Breast epithelium (tissue), 4 donors: Measurements from ENCODE around the gene TCOF1. TPM values are rescaled to one million over a fixed set of nuclear protein-coding genes. Genes with fewer than 3 reads are reported as not detected.

Experiments
- DNase-seq, 2 donors: peaks; one replicate each; pipeline ENCODE4 v3.0.0-alpha.2; 2019; ENCODE audit warnings: low spot score in 2 of 2
- H3K27ac ChIP-seq, 2 donors: fragments of 200-600 bp; sonication (generic) in 1 of 2; one replicate each; pipeline ENCODE4 v1.5.1; 2016 to 2019; ENCODE audit warnings: mild to moderate bottlenecking in 1 of 2
- H3K27me3 ChIP-seq, 2 donors: fragments of 200-600 bp; sonication (generic) in 1 of 2; one replicate each; pipeline versions ENCODE4 v1.5.1 to v1.6.0; 2017 to 2019; ENCODE audit warnings: control low read depth in 1 of 2, mild to moderate bottlenecking in 1 of 2
- H3K36me3 ChIP-seq: fragments of 200-600 bp; one replicate; pipeline ENCODE4 v1.5.1; 2019
- H3K4me1 ChIP-seq, 2 donors: fragments of 200-600 bp; sonication (generic); one replicate each; pipeline ENCODE4 v1.5.1; 2016 to 2019; ENCODE audit warnings: control low read depth in 1 of 2
- H3K4me3 ChIP-seq, 3 donors: fragments of 200-600 bp; sonication (generic); 1 replicate in 2 of 3; 2 replicates in 1 of 3; pipeline ENCODE4 v1.5.1; 2016 to 2019; ENCODE audit warnings: mild to moderate bottlenecking in 3 of 3, moderate library complexity in 2 of 3
- H3K9me3 ChIP-seq, 2 donors: fragments of 200-600 bp; sonication (generic) in 1 of 2; one replicate each; pipeline ENCODE4 v1.5.1; 2016 to 2019; ENCODE audit warnings: control low read depth in 1 of 2
- POLR2A ChIP-seq: fragments of 450-650 bp; IDR thresholded peaks from one replicate; pipeline ENCODE4 v1.6.1; 2016; ENCODE audit warnings: antibody characterized with exemption, mild to moderate bottlenecking, moderate library complexity
- POLR2AphosphoS5 ChIP-seq, 3 donors: sonication (generic); formaldehyde crosslinking; IDR thresholded peaks; one replicate each; pipeline ENCODE4 v1.6.1; 2017; ENCODE audit warnings: antibody characterized with exemption in 3 of 3
- intact Hi-C: fragments of 100-400 bp; cut with DNase I; formaldehyde crosslinking; loops from one replicate; pipeline ENCODE4 v1.15.1; 2023; ENCODE audit warnings: low total_unique reads
- total RNA-seq, 3 donors: library from RNA; depleted of rRNA; stranded (reverse); fragments of >200 nt; gene quantifications; one replicate each; pipeline ENCODE4 v1.1.0, GENCODE V29; 2016
- TF ChIP-seq, protein P1 (sequence below), 3 donors: fragments of 450-650 bp; IDR thresholded peaks; one replicate each; pipeline ENCODE4 v1.5.1; 2016 to 2017; ENCODE audit warnings: antibody characterized with exemption in 3 of 3, mild to moderate bottlenecking in 3 of 3, moderate library complexity in 3 of 3

The TCOF1 gene
- total RNA-seq, 3 donors from 2014 or later = 20.6 to 37.7 (median 36.1) TPM

DNA sequence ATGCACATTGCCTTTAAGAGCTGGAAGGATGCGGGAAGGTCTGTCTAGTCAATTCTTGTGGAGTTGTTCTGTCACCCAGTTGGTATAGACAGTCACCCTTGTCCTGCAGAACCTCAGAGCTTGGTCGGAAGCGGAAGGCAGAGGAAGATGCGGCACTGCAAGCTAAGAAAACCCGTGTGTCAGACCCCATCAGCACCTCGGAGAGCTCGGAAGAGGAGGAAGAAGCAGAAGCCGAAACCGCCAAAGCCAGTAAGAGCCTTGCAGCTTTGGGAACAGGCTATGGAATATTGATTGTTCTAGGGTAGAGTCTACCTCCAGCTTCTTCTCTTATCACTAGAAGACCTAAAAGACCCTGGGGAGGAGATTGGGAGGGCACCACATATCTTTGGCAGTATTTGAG, 6.5 kb downstream of the TCOF1 start:
- Histone ChIP-seq H3K27me3 (no peaks in the 10 kb centered on the region), H3K27ac (no peak overlapping the region), H3K4me1 (no peaks in the 10 kb centered on the region), H3K36me3 (no peaks in the 10 kb centered on the region), H3K9me3 (no peaks in the 10 kb centered on the region), H3K4me3 (no peak overlapping the region)
- intact Hi-C loops = no loop called here
- TF ChIP-seq, protein P1, sequence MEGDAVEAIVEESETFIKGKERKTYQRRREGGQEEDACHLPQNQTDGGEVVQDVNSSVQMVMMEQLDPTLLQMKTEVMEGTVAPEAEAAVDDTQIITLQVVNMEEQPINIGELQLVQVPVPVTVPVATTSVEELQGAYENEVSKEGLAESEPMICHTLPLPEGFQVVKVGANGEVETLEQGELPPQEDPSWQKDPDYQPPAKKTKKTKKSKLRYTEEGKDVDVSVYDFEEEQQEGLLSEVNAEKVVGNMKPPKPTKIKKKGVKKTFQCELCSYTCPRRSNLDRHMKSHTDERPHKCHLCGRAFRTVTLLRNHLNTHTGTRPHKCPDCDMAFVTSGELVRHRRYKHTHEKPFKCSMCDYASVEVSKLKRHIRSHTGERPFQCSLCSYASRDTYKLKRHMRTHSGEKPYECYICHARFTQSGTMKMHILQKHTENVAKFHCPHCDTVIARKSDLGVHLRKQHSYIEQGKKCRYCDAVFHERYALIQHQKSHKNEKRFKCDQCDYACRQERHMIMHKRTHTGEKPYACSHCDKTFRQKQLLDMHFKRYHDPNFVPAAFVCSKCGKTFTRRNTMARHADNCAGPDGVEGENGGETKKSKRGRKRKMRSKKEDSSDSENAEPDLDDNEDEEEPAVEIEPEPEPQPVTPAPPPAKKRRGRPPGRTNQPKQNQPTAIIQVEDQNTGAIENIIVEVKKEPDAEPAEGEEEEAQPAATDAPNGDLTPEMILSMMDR (IDR thresholded peaks at IDR 0.05) = no peak
- TF ChIP-seq POLR2AphosphoS5 (IDR thresholded peaks at IDR 0.05) (no peak), POLR2A (no peak)
- DNase-seq = no peak

DNA sequence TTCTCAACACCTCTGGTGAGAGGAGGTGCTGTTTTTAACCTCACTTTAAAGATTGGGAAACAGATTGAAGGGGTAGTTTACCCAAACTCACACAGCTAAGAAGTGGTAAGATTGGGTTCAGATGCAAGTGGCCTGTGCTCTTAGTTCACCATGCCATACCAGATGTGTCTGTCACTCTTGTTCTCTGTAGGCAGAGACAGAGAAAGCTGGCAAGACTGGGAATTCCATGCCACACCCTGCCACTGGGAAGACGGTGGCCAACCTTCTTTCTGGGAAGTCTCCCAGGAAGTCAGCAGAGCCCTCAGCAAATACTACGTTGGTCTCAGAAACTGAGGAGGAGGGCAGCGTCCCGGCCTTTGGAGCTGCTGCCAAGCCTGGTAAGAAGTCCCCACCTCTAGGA, 11.0 kb downstream of the TCOF1 start:
- Histone ChIP-seq H3K36me3 (no peaks in the 10 kb centered on the region), H3K4me1 (no peaks in the 10 kb centered on the region), H3K27me3 (no peaks in the 10 kb centered on the region), H3K27ac (no peak overlapping the region), H3K4me3 (no peak overlapping the region), H3K9me3 (no peaks in the 10 kb centered on the region)
- TF ChIP-seq POLR2AphosphoS5 (IDR thresholded peaks at IDR 0.05) = no peak
- TF ChIP-seq, protein P1 (IDR thresholded peaks at IDR 0.05) = no peak
- no peak for TF ChIP-seq POLR2A
- no peak for DNase-seq
- intact Hi-C loops = no loop called here

DNA sequence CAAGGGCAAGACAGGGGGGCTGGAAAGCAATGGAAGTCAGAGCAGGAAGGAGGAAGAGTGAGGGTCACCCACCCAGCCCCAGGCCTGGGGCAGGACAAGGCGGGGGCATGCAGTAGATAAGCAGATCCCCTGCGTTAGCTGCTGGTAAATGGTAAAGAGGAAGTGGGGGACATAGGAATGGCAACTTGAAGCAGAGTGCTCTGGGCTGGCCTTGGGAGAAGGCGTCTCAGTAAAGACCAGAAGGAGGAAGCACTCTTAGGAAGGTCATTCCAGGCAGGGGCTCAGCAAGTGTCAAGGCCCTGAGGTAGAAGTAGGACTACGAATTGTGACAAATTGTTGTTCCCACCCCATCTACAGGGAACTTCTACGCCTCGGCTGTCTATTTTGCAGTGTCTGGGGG, 15.1 kb downstream of the TCOF1 start:
- no peaks in the 10 kb centered on the region for H3K9me3 ChIP-seq
- H3K4me3 ChIP-seq = no peak overlapping the region
- no peak overlapping the region for H3K27ac ChIP-seq
- intact Hi-C loops = no loop called here
- peaks cover 22% of the 10 kb centered on the region for H3K36me3 ChIP-seq
- no peaks in the 10 kb centered on the region for H3K27me3 ChIP-seq
- H3K4me1 ChIP-seq = no peaks in the 10 kb centered on the region
- TF ChIP-seq, protein P1 (IDR thresholded peaks at IDR 0.05) = no peak
- TF ChIP-seq POLR2A (no peak), POLR2AphosphoS5 (IDR thresholded peaks at IDR 0.05) (no peak)
- no peak for DNase-seq

DNA sequence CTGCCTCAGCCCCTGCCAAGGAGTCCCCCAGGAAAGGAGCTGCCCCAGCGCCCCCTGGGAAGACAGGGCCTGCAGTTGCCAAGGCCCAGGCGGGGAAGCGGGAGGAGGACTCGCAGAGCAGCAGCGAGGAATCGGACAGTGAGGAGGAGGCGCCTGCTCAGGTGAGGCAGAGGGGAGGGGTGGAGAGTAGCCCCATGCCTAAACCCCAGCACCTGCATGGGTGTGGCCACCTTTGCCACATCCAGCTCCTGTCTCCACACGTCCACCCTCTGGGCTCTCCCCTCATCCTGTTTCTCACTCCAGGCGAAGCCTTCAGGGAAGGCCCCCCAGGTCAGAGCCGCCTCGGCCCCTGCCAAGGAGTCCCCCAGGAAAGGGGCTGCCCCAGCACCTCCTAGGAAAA, 17.2 kb downstream of the TCOF1 start:
- H3K27ac ChIP-seq = no peak overlapping the region
- no peaks in the 10 kb centered on the region for H3K27me3 ChIP-seq
- peaks cover 22% of the 10 kb centered on the region for H3K36me3 ChIP-seq
- H3K4me1 ChIP-seq = no peaks in the 10 kb centered on the region
- DNase-seq = no peak
- H3K4me3 ChIP-seq = no peak overlapping the region
- TF ChIP-seq POLR2AphosphoS5 (IDR thresholded peaks at IDR 0.05) (no peak), POLR2A (no peak)
- TF ChIP-seq, protein P1 (IDR thresholded peaks at IDR 0.05) = no peak
- no peaks in the 10 kb centered on the region for H3K9me3 ChIP-seq
- intact Hi-C loops = no loop called here

DNA sequence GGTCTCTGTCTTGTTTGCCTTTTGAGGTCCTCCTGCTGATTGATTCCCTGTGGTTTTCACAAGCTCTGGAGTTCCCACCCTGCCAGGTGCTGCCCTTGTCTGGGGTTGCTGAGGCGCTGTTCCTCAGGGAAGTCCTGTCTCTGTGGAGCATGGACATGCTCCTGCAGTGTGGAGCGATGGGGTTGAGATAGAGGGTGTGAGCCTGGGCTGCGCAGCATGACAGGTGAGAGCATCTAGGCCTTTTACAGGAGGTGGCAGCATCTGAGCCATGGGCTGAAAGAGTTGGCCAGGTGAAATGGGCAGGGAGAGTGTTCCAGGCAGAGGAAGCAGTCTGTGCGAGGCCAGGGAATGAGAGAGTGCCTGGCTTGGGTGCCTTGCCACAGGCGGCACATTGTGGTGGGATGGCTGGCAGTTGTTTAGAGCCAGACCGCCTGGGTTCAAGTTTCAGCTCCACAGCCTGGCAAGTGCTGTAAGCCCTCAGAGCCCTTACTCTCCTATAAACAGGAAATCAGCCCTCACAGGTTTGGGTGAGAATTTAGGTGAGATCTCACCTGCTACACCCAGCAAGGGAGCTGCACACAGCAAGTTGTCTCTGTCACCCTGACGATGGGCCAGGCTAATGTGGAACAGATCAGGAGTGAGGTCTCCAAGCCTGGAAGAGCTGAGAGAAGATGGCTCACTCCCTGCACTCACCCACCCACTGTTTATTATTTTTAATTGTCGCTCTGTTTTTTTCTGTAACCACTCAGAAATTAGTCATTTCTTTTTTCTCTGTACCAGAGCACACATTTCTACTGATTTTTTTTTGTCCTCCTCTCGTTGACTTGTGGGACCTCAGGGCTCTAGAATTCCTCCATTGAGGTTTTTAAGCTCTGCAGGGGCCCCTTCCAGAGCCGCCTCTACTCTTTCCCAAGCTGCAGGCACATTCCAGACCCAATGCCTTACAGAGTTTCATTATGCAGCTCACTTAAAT, 19.6 kb downstream of the TCOF1 start:
- Histone ChIP-seq H3K27me3 (no peaks in the 10 kb centered on the region), H3K4me1 (no peaks in the 10 kb centered on the region), H3K36me3 (peaks cover 27% of the 10 kb centered on the region), H3K27ac (peak overlapping the region; percentile 52 to 69), H3K4me3 (no peak overlapping the region), H3K9me3 (no peaks in the 10 kb centered on the region)
- DNase-seq = no peak
- TF ChIP-seq POLR2AphosphoS5 (IDR thresholded peaks at IDR 0.05) = no peak
- TF ChIP-seq, protein P1 (IDR thresholded peaks at IDR 0.05) = no peak
- TF ChIP-seq POLR2A = no peak
- intact Hi-C loops = no loop called here
